ENCODE measurements around the gene KANK4. TPM values are rescaled to one million over a fixed set of nuclear protein-coding genes. Genes with fewer than 3 reads are reported as not detected.

The KANK4 gene
- total and polyA plus RNA-seq, 2 of the 8 experiments (the other 6 are each of a cell fraction or from before 2014, with no cell fraction given), result 0.22 to 0.26 TPM

DNA sequence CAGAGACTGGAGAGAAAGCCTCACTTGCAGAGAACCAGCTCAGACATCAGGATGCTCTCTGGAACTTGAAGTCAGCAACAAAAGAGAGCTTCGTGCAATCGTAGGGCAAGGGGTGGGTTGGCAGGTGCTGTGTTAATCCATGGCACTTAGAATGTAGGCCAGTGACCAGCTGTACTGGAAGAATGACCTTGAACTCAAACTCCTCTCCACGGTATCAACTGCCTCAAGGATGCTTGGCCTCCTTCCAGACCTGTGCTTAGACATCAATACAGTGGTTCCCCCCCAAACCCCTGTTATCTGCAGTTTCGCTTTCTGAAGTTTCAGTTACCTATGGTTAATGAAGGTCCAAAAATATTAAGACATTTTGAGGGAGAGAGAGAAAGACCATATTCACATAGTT is 6.5 kb downstream of the KANK4 start:
- FAIRE-seq, result no peak
- no peak for TF ChIP-seq KDM1A (IDR thresholded peaks at IDR 0.05; ENCODE audit: borderline replicate concordance, low read length)
- TF ChIP-seq SP2 (IDR thresholded peaks at IDR 0.05; ENCODE audit: low read length), result no peak
- no peak for TF ChIP-seq POLR2AphosphoS5 (IDR thresholded peaks at IDR 0.05; ENCODE audit: low read depth, low read length)
- no peak for TF ChIP-seq CREB1 (IDR thresholded peaks at IDR 0.05)
- no peak for TF ChIP-seq CHD1 (IDR thresholded peaks at IDR 0.05; ENCODE audit: low read depth, low read length)
- TF ChIP-seq POLR2A (IDR thresholded peaks at IDR 0.05; ENCODE audit: control extremely low read depth in 1 of 2, low read depth in 2 of 2, low read length in 2 of 2), result no peak
- no peak for TF ChIP-seq JUND (IDR thresholded peaks at IDR 0.05; ENCODE audit: low read length)
- no peak for TF ChIP-seq RBBP5 (IDR thresholded peaks at IDR 0.05; ENCODE audit: borderline replicate concordance, low read depth, low read length)
- no peak for TF ChIP-seq SIX5 (IDR thresholded peaks at IDR 0.05; ENCODE audit: low read depth, low read length)
- TF ChIP-seq SP1 (IDR thresholded peaks at IDR 0.05; ENCODE audit: low read depth, low read length), result no peak
- no peak for TF ChIP-seq RFX5 (IDR thresholded peaks at IDR 0.05; ENCODE audit: borderline replicate concordance, low read depth, low read length)
- TF ChIP-seq ZNF274 (IDR thresholded peaks at IDR 0.05; ENCODE audit: borderline replicate concordance, extremely low read depth, low read length), result no peak
- TF ChIP-seq KDM5A (IDR thresholded peaks at IDR 0.05; ENCODE audit: low read length), result no peak
- TF ChIP-seq HDAC6 (IDR thresholded peaks at IDR 0.05; ENCODE audit: low read depth, low read length), result no peak
- no peak for TF ChIP-seq CBX5 (IDR thresholded peaks at IDR 0.05; ENCODE audit: low read depth, low read length)
- no peak for TF ChIP-seq SIRT6 (IDR thresholded peaks at IDR 0.05; ENCODE audit: low read length)
- no peak for TF ChIP-seq GABPA (IDR thresholded peaks at IDR 0.05; ENCODE audit: borderline replicate concordance, insufficient read depth, low read length)
- Histone ChIP-seq H2BK12ac (ENCODE audit: low read depth, low read length) (no peak overlapping the region), H3K9ac (replicated peaks in 1 of 4; ENCODE audit: extremely low read depth in 1 of 4, low read depth in 3 of 4, low read length in 3 of 4) (no peak overlapping the region), H3K18ac (ENCODE audit: extremely low read depth, low read length) (no peak overlapping the region), H3K27me3 (replicated peaks in 1 of 4; ENCODE audit: control insufficient read depth in 3 of 4, extremely low read depth in 1 of 4, insufficient read depth in 3 of 4, low read length in 3 of 4) (peaks cover 6 to 17% (median 11%) of the 10 kb centered on the region in 4 experiments), H3K56ac (replicated peaks; ENCODE audit: insufficient read length, low read depth, low read length) (no peak overlapping the region), H3K23me2 (ENCODE audit: low read depth, low read length) (no peaks in the 10 kb centered on the region), H4K5ac (ENCODE audit: insufficient read length, low read depth, low read length) (no peak overlapping the region), H2AFZ (ENCODE audit: low read length) (no peak overlapping the region), H3K4ac (replicated peaks; ENCODE audit: insufficient read length, low read depth, low read length) (no peak overlapping the region), H2AK5ac (ENCODE audit: low read depth, low read length) (no peak overlapping the region), H3K79me1 (ENCODE audit: low read depth, low read length) (no peaks in the 10 kb centered on the region), H3K79me2 (ENCODE audit: control insufficient read depth in 1 of 2, insufficient read depth in 2 of 2, low read length in 2 of 2) (no peaks in the 10 kb centered on the region), H2BK15ac (ENCODE audit: low read length) (no peak overlapping the region), H3K4me2 (ENCODE audit: insufficient read depth in 1 of 2, low read depth in 2 of 2, low read length in 2 of 2) (no peak overlapping the region), H3K14ac (ENCODE audit: insufficient read length) (no peak overlapping the region), H3K36me3 (ENCODE audit: control insufficient read depth in 2 of 4, insufficient read depth in 4 of 4, low read length in 3 of 4) (no peaks in the 10 kb centered on the region), H3K27ac (ENCODE audit: low read depth, low read length) (no peak overlapping the region), H4K8ac (ENCODE audit: extremely low read depth, insufficient read depth, low read length) (no peak overlapping the region), H3K4me3 (ENCODE audit: extremely low read depth in 1 of 4, insufficient read depth in 2 of 4, low read depth in 3 of 4, low read length in 4 of 4) (no peak overlapping the region), H3K23ac (ENCODE audit: insufficient read length) (no peak overlapping the region), H2BK5ac (ENCODE audit: low read depth, low read length) (no peak overlapping the region), H4K91ac (replicated peaks; ENCODE audit: insufficient read length, low read length) (no peak overlapping the region), H3K4me1 (replicated peaks in 1 of 4; ENCODE audit: control insufficient read depth in 3 of 4, insufficient read depth in 4 of 4, low read length in 3 of 4) (no peaks in the 10 kb centered on the region), H4K20me1 (replicated peaks in 1 of 2; ENCODE audit: control insufficient read depth in 1 of 2, insufficient read depth in 2 of 2, low read length in 2 of 2) (no peaks in the 10 kb centered on the region), H2BK120ac (replicated peaks; ENCODE audit: low read depth, low read length) (no peak overlapping the region), H2BK20ac (ENCODE audit: low read length) (no peak overlapping the region), H3K9me3 (ENCODE audit: insufficient read depth in 2 of 2, low read depth in 1 of 2, low read length in 1 of 2) (no peaks in the 10 kb centered on the region)
- DNase-seq (ENCODE audit: low read depth in 1 of 2, low spot score in 2 of 2), result no peak
- WGBS, 2 experiments (ENCODE audit: extremely low coverage in 1 of 2, insufficient coverage in 1 of 2, insufficient read length in 1 of 2, insufficient replicate concordance in 2 of 2, low coverage in 1 of 2, low lambda C conversion rate in 2 of 2, missing lambda C conversion rate in 1 of 2), result 73% methylated on average over 4 of the region's 4 CpGs; no CpG with 5 or more reads in 1 of the 2 experiments
- ChIA-PET POLR2A (ENCODE audit: partially characterized antibody) (interaction anchor here (1.0 to 1.4 kb wide), 3 partner anchors 8 to 14 kb away, joined by 3 to 5 read pairs (median 3); no protein-coding TSS in a partner anchor), CTCF (ENCODE audit: partially characterized antibody) (interaction anchor here (0.9 to 1.4 kb wide), 5 partner anchors 10 to 95 kb away, joined by 3 to 5 read pairs (median 4); no protein-coding TSS in a partner anchor)

All from H1 (cell line).